HG03060 (cell line): Measurements from ENCODE around the gene ITIH5.

Source experiments
- ATAC-seq: cut with Tn5 transposase; IDR thresholded peaks from one replicate; pipeline ENCODE4 v1.9.1; 2021; ENCODE audit warnings: low read depth, moderate number of reproducible peaks; ENCODE audit not compliant: unreplicated experiment

ITIH5 gene

DNA sequence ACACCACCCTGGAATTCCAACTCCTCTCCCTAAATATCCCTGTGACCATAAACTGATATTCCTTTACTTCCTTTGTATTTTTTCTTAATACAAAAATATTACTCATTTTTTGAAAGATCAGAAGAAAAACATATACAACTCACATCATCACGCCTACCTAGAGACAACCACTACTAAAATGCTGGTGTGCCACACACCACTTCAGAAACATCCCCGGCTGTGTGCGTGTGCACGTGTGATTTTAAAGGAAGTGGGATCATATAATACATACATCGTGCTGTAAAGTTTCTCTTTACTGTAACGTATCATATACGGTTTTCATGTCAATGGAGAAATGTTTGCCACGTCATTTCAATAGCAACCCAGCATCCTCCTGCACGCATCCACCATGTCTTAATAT lies 76.5 kb downstream of the ITIH5 start:
- ATAC-seq, result no peak

DNA sequence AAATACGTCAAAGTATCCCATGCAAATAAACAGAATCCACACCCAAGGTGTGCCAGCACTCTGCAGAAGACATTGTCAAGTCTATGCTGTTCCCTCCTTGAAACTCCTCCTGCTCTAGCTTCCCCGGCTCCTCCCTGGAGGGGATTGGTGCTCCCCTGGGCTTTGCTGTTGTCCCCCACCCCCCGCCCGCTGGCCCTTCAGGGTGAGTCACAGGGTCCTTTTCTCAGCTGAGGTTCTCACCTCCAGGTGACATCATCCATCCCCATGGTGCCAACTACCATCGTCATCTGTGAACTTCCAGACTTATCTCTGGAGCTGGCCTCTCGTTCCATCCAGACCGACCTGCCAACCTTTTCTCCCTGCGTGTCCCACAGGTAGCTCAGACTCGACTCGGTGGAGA lies 77.0 kb downstream of the ITIH5 start:
- no peak for ATAC-seq

DNA sequence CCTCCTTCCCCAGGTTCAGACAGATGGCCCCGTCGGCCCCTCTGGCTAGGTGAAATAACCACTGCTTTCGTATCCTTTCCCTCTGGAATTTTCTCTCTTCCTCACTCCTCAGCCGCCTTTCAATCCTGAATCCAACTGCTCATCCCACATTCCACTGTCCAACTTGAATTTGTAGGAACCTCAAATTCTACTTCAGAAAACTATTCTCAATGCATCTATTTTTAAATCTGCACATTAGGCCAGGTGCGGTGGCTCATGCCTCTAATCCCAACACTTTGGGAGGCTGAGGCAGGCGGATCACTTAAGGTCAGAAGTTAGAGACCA lies 78.9 kb downstream of the ITIH5 start:
- ATAC-seq, result no peak

DNA sequence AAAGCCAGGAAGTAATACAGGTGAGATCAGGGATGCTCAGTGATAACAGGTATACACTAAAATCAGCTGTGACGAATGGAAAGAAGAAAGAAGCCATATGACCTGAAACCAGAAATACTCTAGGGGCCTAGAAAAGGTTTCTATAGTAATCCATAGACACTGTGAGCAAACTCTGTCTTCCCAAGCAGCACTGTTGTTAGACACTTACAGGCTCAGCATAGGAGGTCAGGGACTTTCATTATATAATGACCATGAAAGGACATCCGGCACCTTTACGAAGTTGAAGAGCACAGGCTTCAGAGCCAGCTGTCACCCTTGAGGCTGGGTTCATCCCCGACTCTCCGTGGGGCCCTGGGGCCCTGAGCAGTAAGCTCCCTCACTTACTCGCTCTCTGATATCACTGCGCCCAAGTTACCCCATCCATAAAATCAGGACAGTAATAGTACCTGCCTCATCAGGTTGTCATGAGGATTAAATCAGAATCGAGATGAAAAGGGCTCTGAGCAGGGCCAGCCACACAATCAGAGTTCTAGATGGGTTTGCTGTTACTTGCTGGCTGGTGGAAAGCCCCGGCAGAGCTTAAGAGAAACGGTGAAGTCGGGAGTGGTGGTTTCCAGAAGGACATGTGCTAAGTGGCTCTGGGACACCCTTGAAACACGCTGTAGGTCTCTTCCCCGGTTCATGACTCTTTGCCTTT lies 79.5 kb downstream of the ITIH5 start:
- no peak for ATAC-seq

DNA sequence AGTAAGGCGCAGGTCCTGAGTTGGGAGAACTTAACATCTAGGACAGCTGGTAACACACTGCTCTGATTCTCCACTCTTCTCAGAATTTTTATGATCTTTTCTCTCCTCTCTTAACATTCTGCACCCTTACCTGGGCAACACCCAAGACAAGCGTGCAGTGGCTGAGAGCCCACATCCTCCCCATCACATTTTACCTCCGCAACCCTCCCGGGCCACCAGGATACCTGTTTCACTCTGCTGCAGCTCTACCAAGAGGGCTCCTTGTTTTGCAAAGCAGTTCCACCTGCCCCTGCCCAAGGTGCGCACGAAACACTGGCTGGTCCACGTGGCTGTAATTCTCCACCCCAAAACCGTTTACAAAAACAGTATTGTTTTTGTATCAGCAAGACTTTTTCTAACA lies 81.5 kb downstream of the ITIH5 start:
- ATAC-seq, result no peak

DNA sequence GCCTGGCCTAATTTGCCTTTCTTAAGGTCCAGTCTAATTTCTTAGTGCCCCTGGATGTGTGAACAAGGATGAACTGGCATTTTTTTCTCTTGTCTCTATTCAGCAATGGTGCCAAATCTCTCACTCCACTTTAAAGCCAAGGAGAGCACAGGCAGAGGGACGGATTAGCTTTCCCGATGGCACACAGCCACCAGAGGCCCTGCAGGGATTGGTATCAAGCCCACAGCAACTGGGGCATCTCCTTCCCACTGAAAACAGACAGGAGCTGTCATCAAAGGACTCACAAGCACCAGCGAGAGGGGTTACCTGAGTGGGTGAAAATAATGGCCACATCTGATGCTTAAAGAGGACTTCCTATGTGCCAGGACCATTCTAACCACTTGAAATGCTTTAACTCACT lies 83.1 kb downstream of the ITIH5 start:
- ATAC-seq, result no peak

DNA sequence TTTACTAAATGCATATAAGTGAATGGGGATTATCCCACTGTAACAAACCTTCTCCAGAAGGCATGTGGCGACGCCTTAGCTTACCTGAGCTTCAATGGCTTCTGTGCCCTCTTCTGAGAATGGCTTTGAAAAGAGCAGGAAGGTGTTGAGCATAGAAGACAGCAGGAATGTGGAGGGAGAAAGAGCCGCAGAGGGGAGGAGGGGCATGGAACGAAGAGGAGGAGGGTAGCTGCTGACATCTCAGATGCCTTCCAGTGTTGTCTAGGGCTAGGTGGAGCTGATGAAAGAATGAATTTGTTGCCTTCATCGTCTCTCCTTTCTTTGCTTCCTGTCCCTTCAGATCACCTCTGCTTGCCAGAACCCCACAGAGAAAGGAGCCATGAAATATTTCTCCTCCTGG lies 86.2 kb downstream of the ITIH5 start:
- no peak for ATAC-seq

DNA sequence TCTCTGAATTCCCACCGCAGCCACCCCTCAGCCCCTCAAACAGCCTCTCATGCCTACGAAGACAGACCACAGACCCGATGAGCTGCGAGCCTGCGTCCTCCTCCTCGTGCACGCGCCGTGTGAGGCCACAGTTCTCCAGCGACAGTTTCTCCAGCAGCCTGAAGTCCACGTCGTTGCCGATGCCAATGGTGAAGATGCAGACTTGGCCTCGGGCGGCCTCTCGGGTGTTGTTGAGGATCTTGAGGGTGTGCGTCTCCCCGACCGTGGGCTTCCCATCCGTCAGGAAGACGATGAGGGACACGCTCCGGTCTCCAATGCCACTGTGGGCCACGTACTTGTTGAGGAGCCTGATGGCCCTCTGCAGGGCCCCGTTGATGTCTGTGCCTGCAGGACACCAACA lies 87.1 kb downstream of the ITIH5 start:
- ATAC-seq, result no peak

DNA sequence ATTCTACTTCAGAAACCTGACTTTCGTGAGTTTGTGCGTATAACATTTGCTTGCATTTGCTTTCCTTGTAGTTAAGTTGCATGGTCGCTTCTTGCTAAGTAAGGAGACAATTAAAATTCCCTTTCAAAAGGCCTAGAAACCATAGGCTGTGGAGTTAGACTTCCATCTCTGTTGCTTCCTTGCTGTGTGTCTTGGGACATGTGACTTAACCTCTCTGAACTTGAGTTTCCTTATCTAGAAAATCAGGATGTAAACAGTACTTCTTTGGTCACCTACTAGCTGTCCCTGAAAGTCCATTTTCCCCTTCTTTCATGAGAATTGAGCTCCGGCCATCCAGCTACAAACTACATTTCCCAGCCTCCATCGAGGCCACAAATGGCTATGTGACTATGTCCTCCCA lies 89.2 kb downstream of the ITIH5 start:
- no peak for ATAC-seq

DNA sequence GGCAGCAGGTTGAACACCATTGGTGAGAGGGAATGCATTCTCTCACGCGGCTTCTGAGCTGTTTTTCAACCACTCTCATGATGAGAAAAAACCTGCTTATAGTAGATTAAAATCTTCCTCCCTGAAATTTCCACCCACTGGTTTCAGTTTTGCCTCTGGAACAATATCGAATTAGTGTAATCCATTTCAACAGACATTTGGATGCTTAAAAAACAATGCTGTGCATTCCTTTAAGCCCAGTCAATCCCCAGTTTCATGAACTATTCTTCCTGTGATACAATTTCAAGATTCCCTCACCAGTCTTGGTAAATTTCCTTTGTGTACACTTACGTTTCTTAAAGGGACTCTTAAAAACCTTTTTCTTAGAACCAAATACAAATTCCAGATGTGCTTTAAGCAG lies 89.6 kb downstream of the ITIH5 start:
- no peak for ATAC-seq

DNA sequence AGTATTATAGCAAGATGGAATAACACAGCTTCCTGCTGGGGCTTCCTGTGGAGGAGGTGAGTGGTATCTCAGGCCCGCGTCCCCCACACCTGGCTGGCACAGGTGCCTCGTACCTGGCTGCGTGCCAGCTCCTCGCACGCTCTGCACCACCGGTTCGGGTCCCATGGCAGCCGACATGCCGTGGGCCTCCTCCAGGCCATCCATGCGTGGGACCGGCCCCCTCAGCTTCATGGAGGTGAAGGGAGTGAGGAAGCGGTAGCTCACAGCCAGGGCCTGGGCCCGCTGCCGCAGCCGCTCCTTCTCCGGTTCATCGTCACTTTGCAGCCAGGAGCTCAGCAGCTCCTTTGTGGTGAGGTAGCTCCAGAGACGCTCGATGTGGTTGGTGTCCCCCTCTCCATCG lies 90.4 kb downstream of the ITIH5 start:
- ATAC-seq, result no peak

DNA sequence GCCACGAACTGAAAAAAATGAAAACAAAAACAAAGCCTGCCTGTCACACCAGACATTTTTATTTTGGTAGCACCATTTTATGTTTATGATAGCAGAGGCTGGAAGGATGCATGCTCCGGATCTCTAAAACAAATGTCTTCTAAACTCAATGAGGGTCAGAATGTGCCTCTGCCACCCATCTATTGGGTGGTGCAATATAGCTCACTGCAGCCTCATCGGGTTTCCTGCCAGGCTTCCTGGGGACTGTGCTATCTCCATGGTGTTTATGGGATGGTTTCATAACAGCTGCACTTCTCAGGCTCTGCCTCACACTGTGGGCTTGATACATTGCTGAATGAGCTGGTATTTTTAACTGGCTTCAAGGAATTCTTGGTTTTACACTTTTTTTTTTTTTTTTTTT lies 94.4 kb downstream of the ITIH5 start:
- no peak for ATAC-seq

DNA sequence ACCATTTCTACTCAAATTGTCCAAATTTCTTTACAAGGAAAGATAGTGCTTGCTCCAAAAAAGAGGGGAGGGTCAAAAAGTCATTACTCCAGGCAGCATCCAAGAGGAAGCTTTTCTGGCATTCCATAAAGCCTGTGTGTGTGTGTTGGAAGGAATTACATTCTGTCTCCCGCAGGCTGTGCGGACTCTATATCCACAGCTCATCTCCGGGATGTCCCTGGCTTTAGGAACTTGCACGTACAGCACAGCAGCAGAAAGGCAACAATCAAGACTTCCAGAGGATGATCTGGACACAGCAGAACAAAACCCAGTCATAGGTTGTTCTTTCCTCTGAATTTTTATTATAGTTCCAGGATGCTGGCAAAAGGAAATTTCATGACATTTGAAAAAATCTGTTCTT lies 94.8 kb downstream of the ITIH5 start:
- ATAC-seq, result no peak

DNA sequence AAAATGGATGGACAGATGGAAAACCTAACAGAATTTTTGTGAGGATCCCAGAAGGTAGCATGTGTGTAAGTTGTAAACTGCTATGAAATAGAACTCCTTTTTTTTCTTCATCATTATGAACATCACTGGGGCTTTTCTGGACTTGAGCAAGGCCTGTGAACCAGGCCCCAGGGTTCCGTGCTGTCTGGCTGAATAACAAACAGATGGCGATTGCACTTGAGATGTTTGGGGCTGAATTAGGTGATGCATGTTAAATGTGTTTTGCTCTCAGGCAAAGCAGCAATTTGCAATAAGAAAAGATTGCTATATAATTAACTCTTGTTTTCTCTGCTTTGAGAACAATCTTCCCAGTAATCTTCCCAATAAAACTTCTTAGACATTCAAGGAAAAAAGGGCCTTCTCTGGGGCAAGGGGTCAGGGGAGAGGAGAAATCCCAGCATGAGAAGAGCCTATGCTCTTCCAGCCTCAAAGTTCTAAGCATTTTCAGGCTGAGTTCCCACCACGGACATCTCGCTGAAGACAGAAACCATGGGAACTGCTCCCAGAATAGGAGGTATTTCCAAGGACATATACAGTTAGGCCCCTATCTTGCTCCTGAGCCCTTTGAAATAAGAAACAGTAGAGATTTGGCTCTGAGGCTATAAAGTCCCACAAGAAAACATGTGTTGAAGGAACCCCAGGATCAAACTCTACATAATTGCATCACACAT lies 98.7 kb downstream of the ITIH5 start:
- ATAC-seq, result no peak

DNA sequence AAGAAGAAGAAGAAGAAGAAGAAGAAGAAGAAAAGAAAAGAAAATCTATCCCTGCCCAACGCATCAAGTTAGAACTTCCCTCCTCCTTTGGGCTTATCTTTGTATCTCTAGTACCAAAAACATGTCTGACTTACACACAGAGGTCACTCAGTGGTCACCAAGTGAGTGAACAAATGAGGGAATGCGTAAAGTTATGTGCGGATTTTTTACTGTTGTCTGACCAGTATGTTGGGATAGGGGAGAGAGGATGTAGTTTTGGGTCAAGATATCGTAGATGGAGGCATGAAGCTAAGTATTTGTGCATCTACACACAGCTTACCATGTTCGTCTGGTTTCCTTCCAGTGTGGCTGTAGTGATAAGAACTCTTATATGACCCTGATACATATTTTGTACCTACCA lies 99.9 kb downstream of the ITIH5 start:
- no peak for ATAC-seq

DNA sequence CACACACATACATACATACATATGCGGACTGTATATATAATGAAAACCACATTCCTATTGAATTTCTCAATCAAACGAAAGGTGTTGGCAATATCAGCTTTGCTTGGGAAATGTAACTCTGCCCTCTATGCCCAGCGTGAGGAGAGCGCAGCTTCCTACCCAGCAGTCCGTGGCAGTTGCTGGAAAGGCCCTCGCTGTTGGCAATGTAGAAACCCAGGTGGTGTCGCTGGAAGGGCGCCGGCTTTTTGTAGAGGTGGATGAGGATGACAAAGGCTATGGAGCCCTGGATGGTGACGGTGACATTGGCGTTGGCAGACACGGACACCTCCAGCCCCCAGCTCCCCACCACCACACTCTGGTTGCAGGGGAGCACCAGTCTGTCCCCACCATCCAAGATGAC lies 100.9 kb downstream of the ITIH5 start:
- ATAC-seq, result no peak

DNA sequence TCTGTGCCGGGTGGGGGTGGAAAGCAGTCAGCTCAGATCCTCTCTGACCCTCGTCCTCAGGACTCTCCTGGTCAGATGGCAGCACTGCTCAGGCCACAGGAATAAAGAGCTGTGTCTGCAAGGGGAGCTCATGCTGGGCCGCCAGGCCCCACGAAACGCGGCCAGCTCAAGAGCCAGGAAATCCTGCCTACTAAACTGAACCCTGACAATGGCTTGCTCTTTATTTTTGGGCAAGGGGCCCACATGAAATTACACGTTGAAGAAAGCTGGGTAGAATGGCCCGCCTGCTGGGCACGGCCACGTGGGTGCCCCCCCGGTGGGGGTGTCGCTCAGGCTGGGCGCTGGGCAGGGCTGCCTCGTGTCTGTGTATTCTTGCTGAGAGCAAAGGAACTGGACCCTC lies 103.0 kb downstream of the ITIH5 start:
- no peak for ATAC-seq

DNA sequence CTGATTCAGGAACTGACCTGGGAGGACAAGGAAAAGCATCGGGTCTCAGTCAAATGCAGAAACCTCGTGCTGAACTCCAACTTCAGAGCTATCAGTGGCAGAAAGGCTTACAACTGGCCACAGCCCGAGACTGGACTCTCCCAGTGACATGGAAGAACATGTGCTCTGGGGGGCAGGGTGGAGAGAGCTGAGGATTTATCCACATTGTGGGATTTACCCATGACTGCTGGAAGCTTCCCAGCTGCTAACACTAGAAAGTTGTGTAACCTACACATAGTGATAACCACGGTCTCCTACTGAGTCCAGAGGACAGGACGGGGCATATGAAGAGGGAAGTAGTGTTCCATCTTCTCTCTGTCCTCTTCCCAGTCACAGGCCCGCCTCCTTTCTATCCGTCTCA lies 103.4 kb downstream of the ITIH5 start:
- ATAC-seq, result no peak

DNA sequence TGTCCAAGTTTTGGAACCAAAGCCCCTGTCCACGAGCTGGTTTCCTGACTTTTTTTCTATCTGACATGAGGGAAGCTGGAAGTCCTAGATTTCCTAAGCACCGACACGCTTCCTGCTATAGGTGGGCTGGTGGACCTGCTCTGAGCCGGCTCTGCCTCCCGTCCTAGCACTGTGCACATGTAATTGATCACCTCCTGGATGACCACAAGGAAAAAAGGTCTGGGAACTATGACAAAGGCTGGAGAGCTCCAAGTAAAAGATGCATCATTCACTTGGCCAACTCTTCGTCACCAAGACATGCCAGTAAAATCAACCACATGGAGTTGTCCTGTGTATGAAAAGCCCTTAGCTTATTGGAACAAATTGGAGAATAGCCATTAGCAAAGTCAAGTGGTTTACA lies 104.8 kb downstream of the ITIH5 start:
- ATAC-seq, result no peak

DNA sequence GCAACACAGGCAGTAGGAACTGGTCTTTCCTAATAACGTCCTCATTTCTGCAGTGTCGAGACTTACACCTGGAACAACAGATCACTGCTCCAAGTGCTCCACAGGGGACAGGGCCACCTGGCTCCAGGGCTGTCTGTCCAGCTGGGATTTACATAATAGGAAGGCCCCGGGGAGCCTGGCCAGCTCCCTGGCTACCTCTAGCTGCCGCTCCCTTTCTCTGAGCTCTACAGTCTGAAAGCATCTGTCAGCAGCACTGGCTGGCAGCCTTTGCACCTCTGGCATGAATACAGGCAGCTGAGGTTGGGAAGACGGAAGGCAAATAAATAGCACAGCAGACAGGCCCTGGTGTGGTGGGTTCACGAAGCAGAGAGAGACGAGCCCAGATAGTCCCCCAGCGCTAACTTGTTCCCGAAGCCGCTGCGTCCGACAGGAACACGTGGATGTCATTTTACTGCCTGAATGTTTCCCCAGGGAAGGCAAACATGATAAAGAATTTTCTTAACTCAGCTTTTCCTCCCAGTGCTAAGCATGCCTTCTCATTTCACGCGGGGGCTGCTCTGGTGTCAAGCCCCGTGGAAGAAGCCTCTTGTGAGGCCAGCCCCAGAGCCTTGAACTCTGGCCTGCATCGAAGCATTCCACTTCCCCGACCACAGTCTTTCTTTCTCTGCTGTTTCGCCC lies 105.4 kb downstream of the ITIH5 start:
- ATAC-seq, result no peak

DNA sequence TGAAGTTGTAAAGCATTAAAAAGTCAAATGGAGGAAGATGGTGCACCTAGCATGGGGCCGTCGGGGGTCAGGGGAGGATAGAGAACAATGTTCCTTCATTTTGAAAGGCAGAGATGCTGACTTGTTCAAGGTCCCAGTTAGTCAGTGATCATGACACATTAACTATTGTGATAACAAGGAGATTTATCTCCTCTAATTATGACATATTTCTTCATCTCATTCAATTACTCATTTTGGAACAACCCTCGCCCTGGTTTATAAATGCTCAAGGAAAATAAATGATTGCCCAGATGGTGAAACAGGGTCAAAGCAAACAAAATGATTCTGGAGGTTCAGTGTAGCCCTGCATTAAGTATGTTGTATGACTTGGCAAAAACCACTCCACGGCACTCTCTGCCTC lies 106.2 kb downstream of the ITIH5 start:
- ATAC-seq, result no peak

DNA sequence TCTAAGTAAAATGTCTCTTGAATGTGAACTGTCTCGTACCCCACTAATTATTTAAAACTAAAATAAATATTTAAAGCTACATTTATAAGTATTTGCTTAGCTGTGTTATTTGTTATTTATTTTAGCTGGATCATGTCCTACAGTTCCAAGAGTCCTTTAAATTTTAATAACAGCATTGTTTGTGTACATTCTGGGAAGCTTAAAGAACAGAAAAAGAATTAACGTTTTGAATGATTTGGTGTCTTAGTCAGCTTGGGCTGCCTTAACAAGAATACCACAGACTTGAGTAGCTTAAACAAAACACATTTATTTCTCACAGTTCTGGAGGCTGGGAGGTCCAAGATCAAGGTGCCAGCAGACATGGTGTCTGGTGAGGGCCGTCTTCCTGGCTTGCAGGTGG lies 107.4 kb downstream of the ITIH5 start:
- ATAC-seq, result no peak
